RKO (cell line): ENCODE data around the gene DPYSL4.
"Not testable (repeated sequence)": the region's sequence is repeated elsewhere in the genome, so short reads cannot be mapped to it uniquely, and the experiment has no call there.

ENCODE experiments used
- DNase-seq: peaks from one replicate; pipeline ENCODE4 v3.0.0-alpha.2; 2016; ENCODE audit warnings: low spot score

The DPYSL4 gene

DNA sequence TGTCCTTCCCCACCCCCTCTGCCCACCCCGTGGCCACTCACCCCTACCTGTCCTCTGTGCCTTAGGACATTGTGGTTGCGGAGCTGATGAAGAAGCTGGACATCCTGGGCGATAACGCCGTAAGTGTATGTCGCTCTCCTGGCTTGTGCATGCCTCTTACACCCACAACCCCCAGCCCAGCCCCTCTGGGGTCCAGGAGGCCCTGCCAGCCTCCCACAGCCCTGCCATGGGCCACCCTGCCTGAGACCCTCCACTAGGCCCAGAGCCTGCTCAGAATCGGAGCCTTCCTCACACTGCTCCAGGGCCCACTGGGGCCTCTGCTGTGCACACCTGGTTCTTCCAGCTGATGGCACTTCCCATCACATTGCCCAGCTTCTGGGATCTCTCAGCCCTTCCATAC, 36.8 kb upstream of the DPYSL4 start:
- DNase-seq: no peak

DNA sequence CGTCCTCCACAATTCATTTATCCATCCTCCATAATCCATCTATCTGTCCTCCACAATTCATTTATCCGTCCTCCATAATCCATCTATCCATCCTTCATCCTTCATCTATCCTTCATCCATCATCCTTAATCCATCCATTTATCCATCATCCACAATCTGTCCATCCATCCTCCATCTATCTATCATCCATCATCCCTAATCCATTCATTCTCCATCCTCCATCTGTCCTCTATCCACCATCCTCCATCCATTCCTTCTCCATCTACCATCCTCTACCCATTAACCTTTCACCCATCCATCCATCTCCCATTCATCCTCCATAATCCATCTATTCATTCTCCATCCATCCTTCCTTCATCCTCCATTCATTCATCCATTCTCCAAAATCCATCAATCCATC, 36.0 kb upstream of the DPYSL4 start:
- DNase-seq: no peak

DNA sequence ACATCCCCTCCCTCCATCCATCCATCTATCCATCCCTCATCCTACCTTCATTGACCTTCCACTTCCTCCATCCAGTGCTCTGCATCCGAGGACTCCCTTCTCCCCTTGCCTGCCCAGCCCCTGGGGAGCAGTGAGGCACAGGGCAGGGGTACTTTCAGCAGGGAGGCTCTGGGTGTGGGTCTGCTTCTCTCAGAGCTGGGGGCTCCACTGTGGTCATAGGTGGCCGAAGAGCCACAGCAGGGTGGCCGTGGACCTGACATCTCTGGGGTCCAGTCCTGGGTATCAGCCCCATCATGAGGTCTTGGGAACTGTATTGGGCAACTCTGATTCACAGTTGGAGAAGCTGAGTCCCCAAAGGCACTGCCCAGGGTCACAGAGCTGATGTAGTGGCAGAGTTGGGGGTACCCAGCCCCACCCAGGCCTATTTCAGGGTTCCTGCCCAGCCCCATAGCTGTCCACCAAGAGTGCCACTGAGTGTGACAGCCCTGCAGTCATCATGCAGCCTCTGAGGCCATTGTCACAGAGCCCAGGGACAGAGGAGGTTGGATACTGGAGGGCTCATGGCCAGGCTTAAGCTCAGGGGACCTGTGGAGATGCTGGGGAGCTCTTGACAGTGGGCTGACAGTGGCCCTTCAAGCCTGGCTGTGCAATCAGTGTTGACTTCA, 35.3 kb upstream of the DPYSL4 start:
- DNase-seq: no peak

DNA sequence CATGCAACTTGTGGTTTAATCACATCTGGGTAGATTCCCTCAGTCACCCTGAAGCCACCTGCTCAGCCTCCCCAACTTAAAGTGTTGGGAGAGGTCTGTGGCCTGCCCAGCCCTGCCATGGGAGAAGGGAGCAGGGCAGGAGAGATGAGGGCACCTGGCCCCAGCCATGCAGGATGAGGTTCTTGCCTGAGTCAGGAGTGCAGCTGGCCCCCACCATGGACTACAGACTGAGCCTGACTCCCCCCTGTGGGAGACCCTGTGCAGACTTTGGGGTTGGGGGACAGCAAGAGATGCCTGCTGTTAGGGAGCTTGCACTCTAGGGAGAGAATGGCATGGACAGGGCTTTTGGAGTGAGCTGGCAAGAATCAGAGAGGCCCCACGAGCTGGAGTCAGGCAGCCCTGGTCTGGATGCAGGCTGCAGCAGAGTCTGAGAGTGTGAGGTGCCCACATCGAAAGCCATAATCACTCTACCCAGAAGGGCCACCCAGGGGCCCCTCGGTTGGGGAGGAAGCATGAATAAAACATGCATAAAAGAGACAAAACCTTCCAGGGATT, 34.7 kb upstream of the DPYSL4 start:
- no peak for DNase-seq

DNA sequence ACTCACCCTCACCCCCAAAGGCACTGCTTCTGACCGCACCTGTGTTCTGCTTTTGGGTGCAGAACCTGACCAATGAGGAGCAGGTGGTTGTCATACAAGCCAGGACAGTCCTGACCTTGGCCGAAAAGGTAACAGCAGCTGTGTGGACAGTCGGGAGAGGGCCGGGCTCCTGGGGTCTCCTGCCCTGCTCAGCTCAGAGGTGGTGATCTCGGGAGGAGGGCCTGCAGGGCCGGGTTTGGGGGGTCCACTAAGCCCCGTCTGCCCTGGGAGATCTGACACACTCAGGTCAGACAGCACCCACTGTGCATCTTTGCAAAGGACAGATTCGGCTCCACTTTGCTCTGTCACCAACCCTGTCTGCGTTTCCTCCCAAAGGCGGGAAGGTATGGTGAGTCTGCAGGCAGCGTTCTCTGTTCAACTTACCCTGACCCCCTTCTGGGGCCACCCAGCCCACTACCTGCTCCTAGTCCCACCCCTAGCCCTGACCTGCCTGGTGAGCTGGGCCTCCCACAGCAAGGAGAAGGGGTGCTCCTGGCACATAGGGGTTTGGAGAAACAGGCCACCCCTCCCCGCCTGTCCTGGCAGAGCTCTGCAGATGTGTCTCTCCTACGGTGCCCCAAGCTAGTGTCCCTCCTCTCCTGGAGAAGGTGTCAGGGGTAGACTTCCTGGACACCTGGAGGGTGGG, 33.7 kb upstream of the DPYSL4 start:
- DNase-seq: no peak

DNA sequence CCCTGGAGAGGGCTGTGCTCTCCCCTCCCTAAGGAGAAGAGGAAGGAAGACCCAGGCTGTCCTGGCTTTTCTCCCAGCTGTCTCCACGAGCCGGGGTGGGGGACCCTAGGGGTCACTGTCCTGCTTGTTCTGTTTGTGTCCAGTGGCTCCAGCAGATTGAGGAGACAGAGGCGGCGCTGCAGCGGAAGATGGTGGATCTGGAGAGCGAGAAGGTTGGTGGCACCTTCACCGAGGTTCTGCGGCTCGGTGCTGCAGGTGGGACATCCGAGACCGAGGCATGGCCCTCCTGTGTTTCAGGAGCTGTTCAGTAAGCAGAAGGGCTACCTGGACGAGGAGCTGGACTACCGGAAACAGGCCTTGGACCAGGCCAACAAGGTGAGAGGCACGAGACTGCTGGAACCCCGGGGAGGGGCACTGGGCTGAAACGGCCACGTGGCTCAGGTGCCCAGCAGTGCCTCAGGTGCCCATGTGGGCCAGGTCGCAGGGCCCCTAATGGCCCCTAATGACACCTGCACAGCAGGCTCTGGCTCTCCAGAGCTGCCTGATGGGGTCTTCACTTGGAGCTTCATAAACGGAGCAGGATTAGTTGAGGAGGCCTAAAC, 33.0 kb upstream of the DPYSL4 start:
- DNase-seq: no peak

DNA sequence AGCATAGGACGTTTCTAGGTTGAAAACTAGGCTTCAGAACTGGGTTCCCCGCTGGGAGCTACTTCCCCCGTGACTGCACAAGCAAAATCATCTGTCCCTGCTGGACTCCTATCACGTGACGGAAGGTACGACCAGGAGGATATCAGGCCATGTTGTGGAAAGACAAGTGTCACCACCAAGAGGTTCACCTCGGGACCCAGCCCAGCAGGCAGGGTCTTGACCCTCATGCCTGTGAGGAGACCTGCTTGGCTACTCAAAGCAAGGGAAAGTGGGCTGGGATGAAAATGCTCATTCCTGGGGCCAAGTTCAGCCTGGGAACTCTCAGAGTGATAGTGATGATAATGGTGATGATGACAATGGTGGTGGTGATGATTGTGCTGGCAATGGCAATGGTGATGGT, 32.3 kb upstream of the DPYSL4 start:
- no peak for DNase-seq

DNA sequence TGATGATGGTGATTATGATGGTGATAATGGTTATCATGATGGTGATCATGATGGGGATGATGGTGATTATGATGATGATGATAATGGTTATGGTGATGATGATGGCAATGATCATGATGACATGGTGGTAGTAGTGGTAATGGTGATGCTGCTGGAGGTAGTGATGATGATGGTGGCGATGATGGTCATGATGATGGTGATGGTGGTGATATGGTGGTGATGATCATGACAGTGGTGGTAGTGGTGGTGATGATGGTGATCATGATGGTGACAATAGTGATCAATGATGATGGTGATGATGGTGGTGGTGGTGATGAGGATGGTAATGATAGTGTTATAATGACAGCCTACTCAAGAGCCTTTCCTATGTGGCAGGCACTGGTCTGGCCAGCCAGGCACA, 31.8 kb upstream of the DPYSL4 start:
- DNase-seq: no peak

DNA sequence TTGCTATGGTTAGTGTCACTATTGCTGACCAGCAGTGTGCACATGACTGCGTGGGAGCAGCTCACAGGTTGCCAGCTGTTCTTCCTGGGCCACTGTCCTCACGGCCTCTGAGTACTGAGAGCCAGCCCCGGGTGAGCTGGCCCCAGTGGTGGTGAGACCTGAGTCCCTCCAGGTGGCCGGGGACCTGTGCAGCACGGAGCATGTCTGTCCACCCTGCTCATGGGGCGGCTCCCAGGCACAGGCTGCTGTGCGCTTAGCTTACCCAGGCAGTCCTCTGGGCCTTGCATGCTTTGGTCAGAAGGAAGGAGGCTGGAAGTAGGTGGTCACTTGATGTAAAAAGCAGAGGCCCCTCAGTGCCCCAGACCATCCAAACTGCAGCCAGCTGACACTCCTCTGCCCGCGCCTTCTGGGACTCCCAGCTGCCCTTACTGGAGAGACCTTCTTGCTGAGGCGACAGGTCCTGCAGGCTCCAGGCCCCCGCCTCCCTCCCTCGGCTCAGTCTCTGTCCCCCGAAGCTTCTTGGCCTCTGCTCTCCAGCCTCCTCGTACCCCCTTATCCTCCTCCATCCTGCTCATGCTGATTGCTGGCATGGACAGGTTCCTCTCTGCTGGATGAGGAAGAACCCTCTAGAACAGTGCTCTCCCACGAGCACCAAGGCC, 30.9 kb upstream of the DPYSL4 start:
- no peak for DNase-seq

DNA sequence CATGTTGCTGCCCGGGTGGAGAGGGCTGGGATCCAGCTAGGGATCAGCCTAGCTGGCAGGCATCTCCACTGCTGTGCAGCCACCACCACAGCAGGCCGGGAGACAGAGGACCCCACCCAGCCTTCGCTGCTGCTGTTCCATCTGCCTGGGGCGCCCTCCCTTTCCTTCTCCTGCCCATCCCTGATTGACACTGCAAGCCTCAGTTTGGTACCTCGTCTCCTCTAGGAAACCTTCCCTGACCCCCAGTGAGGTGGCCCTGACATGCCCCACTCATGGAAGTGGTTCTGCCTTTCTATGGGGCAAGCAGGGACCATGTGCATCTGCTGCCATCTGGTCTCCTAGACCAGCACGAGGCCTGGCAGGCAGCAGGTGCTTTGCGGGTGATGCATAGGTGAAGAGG, 30.4 kb upstream of the DPYSL4 start:
- DNase-seq: no peak

DNA sequence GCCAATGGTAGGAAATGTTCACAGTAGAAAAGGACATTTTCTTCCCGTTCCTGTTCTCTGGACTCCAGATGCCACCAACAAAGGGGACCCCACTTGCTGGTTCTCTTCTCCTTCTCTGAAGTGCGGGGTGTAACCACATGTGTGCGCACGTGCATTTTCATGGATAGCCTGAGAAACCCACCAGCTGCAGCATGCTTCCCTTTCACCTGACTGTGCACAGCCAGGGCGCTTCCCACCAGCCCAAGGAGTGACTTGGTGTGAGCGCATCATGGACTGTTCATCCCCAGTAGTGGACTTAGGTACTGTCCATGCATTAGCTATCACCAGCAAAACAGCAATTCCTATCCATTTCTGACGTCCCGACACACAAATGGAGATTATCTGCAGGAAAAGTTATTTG, 29.6 kb upstream of the DPYSL4 start:
- DNase-seq: no peak

DNA sequence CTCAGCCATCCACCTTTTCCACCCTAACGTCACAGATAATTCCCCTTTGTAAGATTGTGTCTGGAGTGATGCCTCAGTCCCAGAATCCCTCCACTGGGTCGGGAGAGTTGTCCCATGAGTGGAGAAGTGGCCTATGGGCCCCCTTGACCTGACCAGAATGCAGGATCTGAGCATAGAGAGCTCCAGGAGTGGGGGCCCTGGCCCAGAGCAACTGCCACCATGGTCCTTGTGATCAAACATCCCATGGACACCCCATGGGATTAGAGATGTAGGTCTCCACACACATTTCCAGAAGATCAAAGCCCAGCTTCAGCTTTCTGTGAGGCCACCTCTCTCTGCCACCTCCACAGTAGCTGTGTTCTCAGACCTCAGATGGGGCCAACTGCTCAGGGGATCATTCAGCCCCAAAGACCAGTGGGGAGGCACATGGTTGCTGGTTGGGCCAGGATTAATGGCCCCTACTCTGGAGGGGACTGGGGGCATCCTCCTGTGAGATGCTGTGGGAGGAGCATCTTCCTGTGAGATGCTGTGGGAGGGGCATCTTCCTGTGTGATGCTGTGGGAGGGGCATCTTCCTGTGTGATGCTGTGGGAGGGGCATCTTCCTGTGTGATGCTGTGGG, 28.5 kb upstream of the DPYSL4 start:
- no peak for DNase-seq

DNA sequence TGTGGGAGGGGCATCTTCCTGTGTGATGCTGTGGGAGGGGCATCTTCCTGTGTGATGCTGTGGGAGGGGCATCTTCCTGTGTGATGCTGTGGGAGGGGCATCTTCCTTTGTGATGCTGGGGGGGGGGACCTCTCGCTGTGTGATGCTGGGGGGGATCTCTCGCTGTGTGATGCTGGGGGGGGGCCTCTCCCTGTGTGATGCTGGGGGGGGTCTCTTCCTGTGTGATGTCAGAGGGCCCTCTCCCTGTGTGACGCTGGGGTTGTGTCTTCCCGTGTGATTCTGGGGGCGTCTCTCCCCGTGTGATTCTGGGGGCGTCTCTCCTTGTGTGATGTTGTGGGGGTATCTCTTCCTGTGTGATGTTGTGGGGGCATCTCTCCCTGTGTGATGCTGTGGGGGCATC, 27.9 kb upstream of the DPYSL4 start:
- DNase-seq: no peak

DNA sequence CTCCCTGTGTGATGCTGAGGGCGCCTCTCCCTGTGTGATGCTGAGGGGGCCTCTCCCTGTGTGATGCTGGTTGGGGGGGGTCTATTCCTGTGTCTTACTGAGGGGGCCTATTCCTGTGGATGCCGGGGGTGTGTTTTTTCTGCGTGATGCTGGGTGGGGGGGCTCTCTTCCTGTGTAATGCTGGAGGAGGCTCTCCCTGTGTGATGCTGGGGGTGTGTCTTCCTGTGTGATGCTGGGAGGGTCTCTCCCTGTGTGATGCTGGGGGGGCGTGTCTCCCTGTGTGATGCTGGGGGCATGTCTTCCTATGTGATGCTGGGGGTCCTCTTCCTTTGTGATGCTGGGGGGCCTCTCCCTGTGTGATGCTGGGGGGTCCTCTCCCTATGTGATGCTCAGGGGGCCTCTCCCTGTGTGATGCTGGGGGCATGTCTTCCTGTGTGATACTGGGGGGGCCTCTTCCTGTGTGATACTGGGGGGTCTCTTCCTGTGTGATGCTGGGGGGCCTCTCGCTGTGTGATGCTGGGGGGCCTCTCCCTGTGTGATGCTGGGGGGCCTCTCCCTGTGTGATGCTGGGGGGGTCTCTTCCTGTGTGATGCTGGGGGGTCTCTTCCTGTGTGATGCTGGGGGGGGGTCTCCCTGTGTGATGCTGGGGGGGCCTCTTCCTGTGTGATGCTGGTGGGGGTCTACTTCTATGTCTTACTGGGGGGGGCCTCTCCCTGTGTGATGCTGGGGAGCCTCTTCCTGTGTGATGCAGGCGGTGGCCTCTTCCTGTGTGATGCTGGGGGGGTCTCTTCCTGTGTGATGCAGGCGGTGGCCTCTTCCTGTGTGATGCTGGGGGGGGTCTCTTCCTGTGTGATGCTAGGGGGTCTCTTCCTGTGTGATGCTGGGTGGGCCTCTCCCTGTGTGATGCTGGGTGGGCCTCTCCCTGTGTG, 27.2 kb upstream of the DPYSL4 start:
- DNase-seq: not testable (repeated sequence)

DNA sequence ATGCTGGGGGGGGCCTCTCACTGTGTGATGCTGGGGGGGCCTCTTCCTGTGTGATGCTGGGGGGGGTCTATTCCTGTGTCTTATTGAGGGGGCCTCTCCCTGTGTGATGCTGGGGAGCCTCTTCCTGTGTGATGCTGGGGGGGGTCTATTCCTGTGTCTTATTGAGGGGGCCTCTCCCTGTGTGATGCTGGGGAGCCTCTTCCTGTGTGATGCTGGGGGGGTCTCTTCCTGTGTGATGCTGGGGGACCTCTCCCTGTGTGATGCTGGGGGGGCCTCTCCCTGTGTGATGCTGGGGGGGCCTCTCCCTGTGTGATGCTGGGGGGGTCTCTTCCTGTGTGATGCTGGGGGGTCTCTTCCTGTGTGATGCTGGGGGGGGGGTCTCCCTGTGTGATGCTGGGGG, 26.5 kb upstream of the DPYSL4 start:
- not testable (repeated sequence) for DNase-seq

DNA sequence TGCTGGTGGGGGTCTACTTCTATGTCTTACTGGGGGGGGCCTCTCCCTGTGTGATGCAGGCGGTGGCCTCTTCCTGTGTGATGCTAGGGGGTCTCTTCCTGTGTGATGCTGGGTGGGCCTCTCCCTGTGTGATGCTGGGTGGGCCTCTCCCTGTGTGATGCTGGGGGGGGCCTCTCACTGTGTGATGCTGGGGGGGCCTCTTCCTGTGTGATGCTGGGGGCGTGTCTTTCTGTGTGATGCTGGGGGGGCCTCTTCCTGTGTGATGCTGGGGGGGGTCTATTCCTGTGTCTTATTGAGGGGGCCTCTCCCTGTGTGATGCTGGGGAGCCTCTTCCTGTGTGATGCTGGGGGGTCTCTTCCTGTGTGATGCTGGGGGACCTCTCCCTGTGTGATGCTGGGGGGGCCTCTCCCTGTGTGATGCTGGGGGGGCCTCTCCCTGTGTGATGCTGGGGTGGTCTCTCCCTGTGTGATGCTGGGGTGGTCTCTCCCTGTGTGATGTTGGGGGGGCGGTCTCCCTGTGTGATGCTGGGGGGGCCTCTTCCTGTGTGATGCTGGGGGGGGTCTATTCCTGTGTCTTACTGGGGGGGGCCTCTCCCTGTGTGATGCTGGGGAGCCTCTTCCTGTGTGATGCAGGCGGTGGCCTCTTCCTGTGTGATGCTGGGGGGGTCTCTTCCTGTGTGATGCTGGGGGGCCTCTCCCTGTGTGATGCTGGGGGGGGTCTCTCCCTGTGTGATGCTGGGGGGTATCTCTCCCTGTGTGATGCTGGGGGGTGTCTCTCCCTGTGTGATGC, 25.7 kb upstream of the DPYSL4 start:
- DNase-seq: not testable (repeated sequence)

DNA sequence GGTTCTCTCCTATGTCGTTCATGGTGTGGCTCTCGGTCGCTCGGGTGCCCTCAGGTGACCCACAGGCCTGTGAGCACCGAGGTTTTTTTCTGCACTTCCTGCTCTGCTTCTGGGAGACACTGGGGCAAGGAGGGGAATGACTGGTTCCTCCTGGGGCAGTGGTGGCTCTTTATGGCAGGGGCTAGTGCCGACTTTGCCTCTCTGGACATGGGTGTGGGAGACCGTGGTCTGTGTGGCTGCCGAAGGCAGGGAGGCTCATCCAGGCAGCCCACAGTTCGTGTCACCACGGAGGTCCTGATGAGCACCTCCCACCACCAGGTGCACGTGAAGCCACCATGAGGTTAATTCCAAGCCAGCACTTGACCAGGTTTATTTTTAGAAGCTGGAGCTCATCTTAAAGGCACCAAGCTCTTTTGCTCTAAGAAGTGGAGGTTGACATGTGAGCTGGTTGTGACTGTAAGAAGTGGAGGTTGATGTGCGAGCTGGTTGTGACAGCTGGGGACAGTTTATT, 24.7 kb upstream of the DPYSL4 start:
- DNase-seq: no peak

DNA sequence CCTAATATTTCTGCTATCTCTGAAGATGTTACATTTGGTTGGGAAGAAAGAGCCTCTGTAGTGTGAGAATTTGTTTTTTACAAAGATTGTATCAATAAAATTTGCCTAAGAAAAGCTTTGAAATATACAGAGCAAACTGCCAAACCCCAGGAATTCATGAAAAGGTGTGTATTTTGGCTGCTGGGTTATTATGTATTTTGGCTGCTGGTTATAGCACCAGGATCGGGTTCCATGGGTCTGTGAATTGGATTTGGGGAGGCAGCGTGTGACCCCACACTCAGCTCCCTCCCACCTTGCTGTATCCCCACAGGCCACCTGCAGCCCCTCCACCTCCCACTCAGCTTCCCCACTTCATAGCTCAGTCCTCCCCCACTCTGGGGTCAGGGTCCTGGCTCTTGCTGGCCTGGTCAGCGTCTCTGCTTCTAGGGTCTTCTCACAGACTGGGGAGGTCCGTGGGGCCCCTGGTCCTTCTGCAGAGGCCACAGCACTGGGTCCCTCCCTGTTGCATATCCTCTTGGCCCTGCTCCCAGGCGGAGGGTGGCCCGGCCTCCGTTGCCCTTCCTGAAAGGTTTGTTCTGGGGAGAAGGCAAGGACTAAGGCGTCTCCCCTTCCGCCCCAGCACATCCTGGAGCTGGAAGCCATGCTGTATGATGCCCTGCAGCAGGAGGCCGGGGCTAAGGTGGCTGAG, 24.0 kb upstream of the DPYSL4 start:
- no peak for DNase-seq

DNA sequence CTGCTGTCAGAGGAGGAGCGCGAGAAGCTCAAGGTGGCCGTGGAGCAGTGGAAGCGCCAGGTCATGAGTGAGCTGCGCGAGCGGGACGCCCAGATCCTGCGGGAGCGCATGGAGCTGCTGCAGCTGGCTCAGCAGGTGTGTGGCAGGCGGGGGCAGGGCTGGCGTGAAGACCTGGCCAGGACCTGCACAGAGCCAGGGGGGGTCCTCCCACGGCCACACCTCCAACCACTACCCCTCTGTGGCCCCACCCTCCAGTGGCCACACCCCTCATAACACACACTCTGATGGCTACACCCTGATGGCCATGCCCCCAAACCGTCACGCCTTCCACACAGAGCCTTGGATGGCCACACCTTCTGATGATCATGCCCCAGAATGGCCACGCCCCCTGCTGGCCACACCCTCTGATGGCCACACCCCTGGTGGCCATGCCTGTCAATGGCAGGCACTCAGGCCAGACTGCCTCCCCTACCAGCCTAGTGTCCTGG, 23.4 kb upstream of the DPYSL4 start:
- peak; percentile 66 for DNase-seq
